ENCODE measurements around the gene MAP3K4.

Gene MAP3K4

GRCh38 chr6:161066511-161066910 lies 74.9 kb downstream of the MAP3K4 start:
- H3K27ac Mint-ChIP-seq: no peak overlapping the region
- no peaks in the 10 kb centered on the region for H3K27me3 Mint-ChIP-seq
- H3K9me3 Mint-ChIP-seq: no peaks in the 10 kb centered on the region
- H3K4me1 Mint-ChIP-seq: peaks cover 6% of the 10 kb centered on the region
- no peak overlapping the region for H3K4me3 Mint-ChIP-seq
- DNase-seq: no peak
- no peak for ATAC-seq

DNA sequence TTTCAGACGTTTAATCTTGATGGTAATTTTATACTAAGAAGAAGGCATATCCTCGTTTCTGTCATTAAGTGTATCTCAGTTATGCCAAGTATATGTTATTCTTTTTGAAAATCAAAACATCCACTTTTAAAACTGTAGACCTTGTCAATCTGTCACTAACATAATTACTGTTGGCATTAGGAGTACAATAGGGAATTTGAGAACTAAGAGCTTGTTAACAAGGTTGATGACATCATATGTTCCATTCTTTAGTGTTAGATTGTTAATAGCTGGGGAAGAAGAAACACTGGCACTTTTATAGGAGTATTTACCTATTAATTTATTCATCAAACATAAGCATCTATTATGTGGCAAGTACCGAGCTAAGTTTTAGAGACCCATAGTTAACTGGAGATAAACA lies 76.2 kb downstream of the MAP3K4 start:
- H3K4me1 Mint-ChIP-seq: peaks cover 6% of the 10 kb centered on the region
- DNase-seq: no peak

GRCh38 chr6:161068321-161068741 lies 76.8 kb downstream of the MAP3K4 start:
- Mint-ChIP-seq H3K4me1 (peaks cover 6% of the 10 kb centered on the region), H3K9me3 (no peaks in the 10 kb centered on the region), H3K27me3 (no peaks in the 10 kb centered on the region), H3K27ac (no peak overlapping the region), H3K4me3 (no peak overlapping the region)
- DNase-seq: no peak
- ATAC-seq: no peak

More for the DNA sequence above, 76.2 kb downstream of the MAP3K4 start:
- Mint-ChIP-seq H3K27me3 (no peaks in the 10 kb centered on the region), H3K4me3 (no peak overlapping the region), H3K9me3 (no peaks in the 10 kb centered on the region), H3K27ac (no peak overlapping the region)
- ATAC-seq: no peak

DNA sequence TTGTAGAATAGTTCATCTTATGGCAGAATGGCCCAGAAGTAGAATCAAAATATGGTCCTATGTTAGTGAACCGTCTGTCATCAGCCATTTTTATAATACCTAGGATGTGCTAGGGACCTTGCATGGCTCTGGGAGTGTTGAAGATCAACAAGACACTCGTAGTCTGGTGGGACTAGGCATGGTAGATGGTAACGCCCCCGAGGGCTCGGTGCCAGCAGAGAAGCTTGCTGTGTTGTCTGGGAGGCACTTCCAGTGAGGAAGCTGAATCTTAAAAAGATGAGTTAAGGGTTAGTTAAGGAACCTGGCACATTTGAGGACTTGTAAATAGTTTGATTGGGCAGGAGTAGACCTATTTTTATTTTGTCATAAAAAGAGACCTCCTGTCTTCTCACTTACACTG lies 82.4 kb downstream of the MAP3K4 start:
- H3K27ac Mint-ChIP-seq: no peak overlapping the region
- no peaks in the 10 kb centered on the region for H3K9me3 Mint-ChIP-seq
- H3K27me3 Mint-ChIP-seq: no peaks in the 10 kb centered on the region
- no peak for DNase-seq
- no peak overlapping the region for H3K4me3 Mint-ChIP-seq
- H3K4me1 Mint-ChIP-seq: no peaks in the 10 kb centered on the region
- no peak for ATAC-seq

GRCh38 chr6:161074496-161075121 lies 83.0 kb downstream of the MAP3K4 start:
- Mint-ChIP-seq H3K4me1 (peaks cover 5% of the 10 kb centered on the region), H3K27ac (no peak overlapping the region), H3K27me3 (no peaks in the 10 kb centered on the region), H3K9me3 (no peaks in the 10 kb centered on the region), H3K4me3 (no peak overlapping the region)
- no peak for DNase-seq
- ATAC-seq: no peak

- ATAC-seq (no peak), DNase-seq (no peak)
- Mint-ChIP-seq H3K4me1 (peaks cover 11% of the 10 kb centered on the region), H3K27me3 (no peaks in the 10 kb centered on the region), H3K9me3 (no peaks in the 10 kb centered on the region), H3K4me3 (no peak overlapping the region), H3K27ac (no peak overlapping the region)
Measured at GRCh38 chr6:161076181-161076677, 84.7 kb downstream of the MAP3K4 start.

DNA sequence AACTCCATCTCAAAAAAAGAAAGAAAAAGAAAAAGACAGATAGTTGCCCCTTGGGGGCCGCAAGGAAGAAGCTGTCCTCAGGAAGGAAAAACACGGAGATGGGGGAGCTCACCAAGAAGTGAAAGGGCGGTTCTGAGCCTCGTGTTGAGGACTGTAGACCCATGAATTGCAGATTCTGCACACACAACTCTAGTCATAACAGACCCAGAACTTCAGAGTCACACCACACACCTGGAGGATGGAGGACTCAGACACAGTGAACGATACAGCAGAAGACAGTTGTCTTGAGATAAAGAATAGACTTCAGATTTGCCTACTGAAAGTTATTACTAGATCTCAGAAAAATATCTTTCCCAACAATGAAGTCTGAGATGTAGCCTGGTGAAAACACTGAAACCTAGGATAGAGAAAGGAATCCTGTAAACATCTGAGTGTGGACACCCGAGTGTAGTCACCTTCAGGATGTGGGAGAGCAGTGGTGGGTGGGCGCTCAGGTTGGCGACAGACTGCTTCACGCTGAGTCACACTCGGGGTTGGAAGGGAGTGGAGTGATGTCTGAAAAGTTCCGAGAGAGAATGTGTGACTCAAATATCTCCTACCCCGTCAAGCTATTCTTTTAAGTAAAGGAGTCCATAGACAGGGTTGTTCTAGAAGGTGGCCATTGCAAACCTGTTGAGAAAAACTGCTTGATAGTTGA lies 88.1 kb downstream of the MAP3K4 start:
- peak; percentile 10 to 48 for DNase-seq
- ATAC-seq: peak; percentile 92
- Mint-ChIP-seq H3K9me3 (no peaks in the 10 kb centered on the region), H3K4me1 (peaks cover 11% of the 10 kb centered on the region), H3K27ac (peak overlapping the region in 1 of 2 donors; percentile 87), H3K4me3 (no peak overlapping the region), H3K27me3 (no peaks in the 10 kb centered on the region)

- H3K27ac Mint-ChIP-seq: no peak overlapping the region
- no peak for DNase-seq
Measured at GRCh38 chr6:161080263-161080970, 88.8 kb downstream of the MAP3K4 start.

DNA sequence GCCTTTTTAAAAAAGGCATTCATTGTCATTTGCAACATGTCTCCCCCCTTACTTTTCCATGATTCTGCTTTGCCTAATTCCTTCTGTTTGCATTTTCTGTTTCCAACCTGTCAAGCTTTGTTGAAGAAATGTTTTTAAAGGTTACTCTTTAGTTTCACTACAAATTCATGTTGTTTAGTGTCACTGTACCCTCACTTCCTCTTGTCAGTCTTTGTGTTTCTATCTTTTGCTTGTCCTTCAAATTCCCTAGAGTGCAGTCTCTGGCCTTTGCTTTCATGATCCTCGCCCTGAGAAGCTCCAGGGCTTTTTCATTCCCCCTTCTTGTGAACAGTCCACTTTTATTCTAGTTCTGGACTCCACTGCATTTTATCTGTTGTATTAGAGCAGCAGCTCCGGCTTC lies 90.6 kb downstream of the MAP3K4 start:
- ATAC-seq (no peak), DNase-seq (no peak)
- Mint-ChIP-seq H3K4me3 (no peak overlapping the region), H3K27ac (no peak overlapping the region), H3K27me3 (no peaks in the 10 kb centered on the region), H3K4me1 (peaks cover 11% of the 10 kb centered on the region), H3K9me3 (no peaks in the 10 kb centered on the region)

More at GRCh38 chr6:161080263-161080970, 88.8 kb downstream of the MAP3K4 start:
- H3K9me3 Mint-ChIP-seq: no peaks in the 10 kb centered on the region
- no peak for ATAC-seq
- H3K4me3 Mint-ChIP-seq: no peak overlapping the region
- no peaks in the 10 kb centered on the region for H3K27me3 Mint-ChIP-seq
- H3K4me1 Mint-ChIP-seq: peaks cover 11% of the 10 kb centered on the region

DNA sequence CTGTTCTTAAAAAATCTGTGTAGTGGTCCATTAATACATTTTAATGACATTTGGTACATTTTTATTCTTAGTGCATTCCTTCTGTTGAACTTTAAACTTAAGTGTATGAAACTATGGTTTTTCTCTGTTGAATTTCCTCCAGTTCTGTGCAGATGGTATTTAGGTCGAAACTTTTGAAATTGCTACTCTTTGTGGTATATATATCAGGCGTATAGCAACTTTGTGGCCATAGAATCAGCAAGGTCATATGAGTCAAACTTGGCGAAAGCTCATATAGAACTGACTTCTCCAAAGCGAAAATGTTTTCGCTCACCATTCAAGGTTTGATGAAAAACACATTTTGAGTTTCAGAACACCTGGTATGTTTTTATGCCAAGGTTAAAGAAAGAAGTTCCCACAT lies 93.7 kb downstream of the MAP3K4 start:
- no peak overlapping the region for H3K4me3 Mint-ChIP-seq
- DNase-seq: no peak

GRCh38 chr6:161088676-161089328 lies 97.2 kb downstream of the MAP3K4 start:
- Mint-ChIP-seq H3K4me3 (no peak overlapping the region), H3K4me1 (no peaks in the 10 kb centered on the region), H3K9me3 (no peaks in the 10 kb centered on the region), H3K27me3 (no peaks in the 10 kb centered on the region), H3K27ac (no peak overlapping the region)
- ATAC-seq: no peak
- no peak for DNase-seq

More for the DNA sequence above, 93.7 kb downstream of the MAP3K4 start:
- no peaks in the 10 kb centered on the region for H3K9me3 Mint-ChIP-seq
- H3K27me3 Mint-ChIP-seq: no peaks in the 10 kb centered on the region
- H3K27ac Mint-ChIP-seq: peak overlapping the region in 1 of 2 donors; percentile 24
- no peak for ATAC-seq
- no peaks in the 10 kb centered on the region for H3K4me1 Mint-ChIP-seq

GRCh38 chr6:161091151-161091550 lies 99.6 kb downstream of the MAP3K4 start:
- Mint-ChIP-seq H3K27me3 (no peaks in the 10 kb centered on the region), H3K4me1 (no peaks in the 10 kb centered on the region), H3K4me3 (no peak overlapping the region), H3K27ac (no peak overlapping the region), H3K9me3 (no peaks in the 10 kb centered on the region)
- ATAC-seq: no peak
- DNase-seq: no peak

DNA sequence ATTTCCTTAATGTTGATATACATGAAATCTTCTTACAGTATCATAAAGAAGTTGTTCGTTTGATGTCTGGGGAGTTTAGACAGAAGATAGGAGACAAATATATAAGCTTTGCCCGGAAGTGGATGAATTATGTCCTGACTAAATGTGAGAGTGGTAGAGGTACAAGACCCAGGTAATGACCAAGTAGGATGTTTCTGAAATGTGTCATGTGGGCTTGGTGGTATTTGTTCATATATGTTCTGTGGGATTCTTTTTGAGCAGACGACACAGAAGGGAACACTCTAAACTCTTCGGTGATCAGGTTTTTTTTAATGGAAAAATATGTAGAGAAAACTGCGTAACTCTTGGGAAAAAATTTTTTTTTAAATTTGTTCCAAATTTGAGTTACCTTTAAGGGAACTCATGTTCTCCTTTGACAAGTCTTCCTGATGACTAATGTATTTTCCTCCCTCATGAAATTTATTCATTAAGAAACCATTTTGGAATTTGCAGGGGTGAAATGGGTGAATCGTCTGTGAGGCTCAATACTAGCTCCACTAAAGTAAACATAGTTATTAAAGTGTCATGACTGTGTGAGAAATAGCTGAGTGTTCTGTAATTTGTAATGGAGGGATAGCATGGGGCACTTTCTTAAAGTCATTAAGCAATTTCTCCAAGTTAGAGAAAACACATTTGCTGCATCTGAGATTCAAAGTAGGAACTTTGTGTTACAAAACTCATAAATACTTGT lies 100.6 kb downstream of the MAP3K4 start:
- H3K9me3 Mint-ChIP-seq: no peaks in the 10 kb centered on the region
- H3K4me3 Mint-ChIP-seq: no peak overlapping the region
- DNase-seq (no peak), ATAC-seq (no peak)
- no peaks in the 10 kb centered on the region for H3K4me1 Mint-ChIP-seq
- no peak overlapping the region for H3K27ac Mint-ChIP-seq
- H3K27me3 Mint-ChIP-seq: no peaks in the 10 kb centered on the region

DNA sequence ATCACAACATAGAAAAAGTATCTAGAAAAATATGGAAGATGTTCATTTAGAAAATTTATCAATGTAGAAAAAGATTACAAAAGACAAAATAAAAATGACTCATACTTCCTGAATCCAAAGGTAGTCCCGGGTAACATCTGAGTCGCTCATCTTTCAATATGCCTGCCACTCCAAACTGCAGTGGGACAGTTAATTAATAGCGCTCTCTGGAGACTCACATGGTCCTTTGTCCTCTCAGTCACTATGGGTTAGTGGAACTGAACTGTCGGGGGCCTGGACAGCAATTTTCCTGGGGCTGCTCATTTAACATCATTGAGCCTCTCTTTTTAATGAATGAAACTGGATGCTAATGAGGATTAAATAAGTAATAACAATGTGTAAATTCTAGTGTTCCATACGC lies 103.4 kb downstream of the MAP3K4 start:
- ATAC-seq: no peak
- H3K4me3 Mint-ChIP-seq: no peak overlapping the region

GRCh38 chr6:161095916-161096315 lies 104.3 kb downstream of the MAP3K4 start:
- peak overlapping the region in 1 of 2 donors; percentile 88 for H3K27ac Mint-ChIP-seq
- H3K9me3 Mint-ChIP-seq: no peaks in the 10 kb centered on the region
- ATAC-seq (no peak), DNase-seq (no peak)
- no peaks in the 10 kb centered on the region for H3K4me1 Mint-ChIP-seq
- H3K4me3 Mint-ChIP-seq: no peak overlapping the region
- H3K27me3 Mint-ChIP-seq: no peaks in the 10 kb centered on the region

More for the DNA sequence above, 103.4 kb downstream of the MAP3K4 start:
- Mint-ChIP-seq H3K27ac (no peak overlapping the region), H3K9me3 (no peaks in the 10 kb centered on the region), H3K27me3 (no peaks in the 10 kb centered on the region), H3K4me1 (no peaks in the 10 kb centered on the region)
- DNase-seq: no peak
